DOHH2 (cell line): ENCODE measurements around the gene HOXA13.
A peak's percentile ranks its signal among the peaks of the same experiment; 100 is the strongest.

Experiments
- H3F3A ChIP-seq: fragments of 200-600 bp; sonication (generic), shearing (Covaris generic); 2 replicates; pipeline ENCODE4 v1.6.0; 2016; ENCODE audit warnings: antibody characterized with exemption, mild to moderate bottlenecking; ENCODE audit not compliant: control insufficient read depth, insufficient read depth
- H3K27ac ChIP-seq: fragments of 200-600 bp; sonication (generic); 2 replicates; pipeline ENCODE4 v1.5.1; 2014; ENCODE audit warnings: low read depth, mild to moderate bottlenecking, low read length, moderate library complexity
- H3K27me3 ChIP-seq: fragments of 200-600 bp; sonication (generic); 2 replicates; pipeline ENCODE4 v1.6.1; 2014; ENCODE audit warnings: mild to moderate bottlenecking, low read length, mixed read lengths; ENCODE audit not compliant: control insufficient read depth
- H3K36me3 ChIP-seq: fragments of 200-600 bp; sonication (generic); 2 replicates; pipeline ENCODE4 v1.6.1; 2014; ENCODE audit warnings: mild to moderate bottlenecking, low read length, moderate library complexity, mixed read lengths; ENCODE audit not compliant: control insufficient read depth
- H3K4me1 ChIP-seq: fragments of 200-600 bp; sonication (generic); 2 replicates; pipeline ENCODE4 v1.6.1; 2014; ENCODE audit warnings: mild to moderate bottlenecking, low read length, mixed read lengths; ENCODE audit not compliant: control insufficient read depth
- H3K4me2 ChIP-seq: fragments of 200-600 bp; sonication (generic); 2 replicates; pipeline ENCODE4 v1.6.0; 2014; ENCODE audit warnings: mild to moderate bottlenecking, low read length, moderate library complexity
- H3K4me3 ChIP-seq: fragments of 200-600 bp; sonication (generic); 2 replicates; pipeline ENCODE4 v1.5.1; 2014; ENCODE audit warnings: mild to moderate bottlenecking, low read length, mixed read lengths
- H3K79me2 ChIP-seq: fragments of 200-600 bp; sonication (generic); 2 replicates; pipeline ENCODE4 v1.6.1; 2014; ENCODE audit warnings: mild to moderate bottlenecking, low read length, mixed read lengths; ENCODE audit not compliant: control insufficient read depth
- H3K9me2 ChIP-seq: fragments of 200-600 bp; sonication (generic); replicated peaks from 2 replicates; pipeline ENCODE4 v1.6.1; 2014; ENCODE audit warnings: mild to moderate bottlenecking, low read length, mixed read lengths; ENCODE audit not compliant: control insufficient read depth
- H3K9me3 ChIP-seq: fragments of 200-600 bp; sonication (generic); 2 replicates; pipeline ENCODE4 v1.6.1; 2014; ENCODE audit warnings: antibody characterized with exemption, low read length, mixed read lengths; ENCODE audit not compliant: control insufficient read depth, insufficient read depth
- H4K20me1 ChIP-seq: fragments of 200-600 bp; sonication (generic); 2 replicates; pipeline ENCODE4 v1.6.0; 2014; ENCODE audit warnings: low read depth, mild to moderate bottlenecking, antibody characterized with exemption, low read length, moderate library complexity; ENCODE audit not compliant: control insufficient read depth, insufficient read depth
- CTCF ChIP-seq: fragments of 200-600 bp; sonication (generic); IDR thresholded peaks from one replicate; pipeline ENCODE4 v1.5.1; 2014; ENCODE audit warnings: antibody characterized with exemption, mild to moderate bottlenecking, low read depth, low read length; ENCODE audit not compliant: poor library complexity, severe bottlenecking
- EZH2phosphoT487 ChIP-seq: fragments of 200-600 bp; sonication (generic); IDR thresholded peaks from 2 replicates; pipeline ENCODE4 v1.6.1; 2017; ENCODE audit warnings: borderline replicate concordance, mild to moderate bottlenecking, antibody characterized with exemption, low read length, moderate library complexity, mixed read lengths

The HOXA13 gene

DNA sequence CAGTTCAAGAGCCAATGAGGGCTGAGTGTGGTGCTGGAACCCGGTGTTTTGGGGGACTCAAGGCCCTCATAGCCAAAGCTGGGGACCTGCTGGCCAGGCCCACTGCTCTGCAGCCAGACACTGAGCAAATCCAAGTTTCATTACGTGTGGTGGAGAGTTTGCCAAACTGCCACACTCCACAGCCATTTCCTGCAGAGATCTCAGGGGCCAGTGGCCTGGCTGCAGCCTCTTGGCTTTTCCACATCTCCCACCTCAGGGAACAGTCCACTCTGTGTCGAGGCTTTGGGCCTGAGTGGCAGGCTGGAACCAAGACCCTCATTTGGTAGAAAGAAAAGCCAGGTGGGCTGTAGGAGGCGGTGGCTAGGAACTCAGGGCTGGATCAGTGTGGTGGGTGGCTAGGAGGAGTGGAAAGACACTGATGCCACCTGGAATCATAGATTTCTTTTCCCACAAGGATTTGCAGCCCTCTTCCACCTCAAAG lies 18.1 kb downstream of the HOXA13 start:
- Histone ChIP-seq H3K27ac (no peak overlapping the region), H3K4me2 (no peak overlapping the region), H3K79me2 (no peaks in the 10 kb centered on the region), H3K4me1 (peaks cover 25% of the 10 kb centered on the region), H4K20me1 (no peaks in the 10 kb centered on the region), H3F3A (no peaks in the 10 kb centered on the region; the same call in 1 of the 2 replicates), H3K4me3 (no peak overlapping the region), H3K27me3 (peaks cover 65% of the 10 kb centered on the region), H3K36me3 (no peaks in the 10 kb centered on the region), H3K9me3 (no peaks in the 10 kb centered on the region), H3K9me2 (no peaks in the 10 kb centered on the region)
- TF ChIP-seq EZH2phosphoT487 (no peak), CTCF (no peak)

DNA sequence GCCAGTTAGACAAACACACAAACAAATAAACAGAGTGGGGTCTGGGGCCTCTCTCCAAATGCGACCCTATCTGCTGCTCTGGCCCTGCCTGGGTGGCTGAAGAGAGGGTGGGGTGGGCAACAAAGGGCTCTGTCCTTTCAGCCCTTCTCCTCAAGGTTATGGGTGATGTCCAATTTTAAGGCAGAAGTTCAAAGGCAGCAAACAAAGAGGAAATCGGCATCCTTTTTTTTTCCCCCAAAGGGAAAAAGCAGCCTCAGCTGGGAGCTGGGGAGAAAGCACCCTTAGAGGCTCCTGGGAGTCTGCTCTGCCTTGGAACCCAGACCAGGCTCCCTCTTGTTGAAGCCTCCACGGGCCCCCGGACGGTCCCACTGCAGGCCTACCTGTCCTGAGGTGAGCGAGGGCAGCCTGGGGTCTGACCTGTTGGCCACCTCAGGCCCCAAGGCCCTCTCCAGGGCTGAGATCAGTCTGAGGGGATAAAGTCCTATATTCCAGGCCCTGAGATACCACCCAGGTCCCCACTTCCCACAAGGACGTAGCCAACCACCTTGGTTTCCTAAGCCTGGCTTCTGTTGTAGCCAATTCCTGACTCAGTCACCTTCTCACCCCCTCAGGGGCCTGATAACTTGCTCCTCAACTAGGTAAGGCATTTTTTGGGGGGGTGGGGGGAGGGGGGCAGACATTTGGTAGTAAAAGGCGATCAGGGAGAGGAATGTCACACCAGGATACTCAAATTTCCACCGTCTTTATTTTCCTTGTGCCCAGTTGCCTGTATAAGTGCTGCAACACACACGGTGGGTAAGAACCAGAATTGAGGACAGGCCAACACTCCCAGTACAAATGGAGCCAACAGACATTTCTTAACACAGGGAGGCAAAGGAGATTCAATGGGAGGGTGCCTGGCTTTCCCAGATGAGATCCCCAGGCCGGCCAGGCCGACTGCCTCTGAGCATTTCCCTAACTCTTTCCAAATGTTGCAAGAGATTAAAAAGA lies 19.2 kb downstream of the HOXA13 start:
- no peaks in the 10 kb centered on the region for H3K9me2 ChIP-seq
- H3K27me3 ChIP-seq: peaks cover 54% of the 10 kb centered on the region

GRCh38 chr7:27179503-27180430 lies 20.1 kb downstream of the HOXA13 start:
- H3K27me3 ChIP-seq: peaks cover 49% of the 10 kb centered on the region
- H3K4me3 ChIP-seq: peak overlapping the region; percentile 31
- H3K36me3 ChIP-seq: no peaks in the 10 kb centered on the region
- peak overlapping the region; percentile 48 for H3K4me2 ChIP-seq
- H3K4me1 ChIP-seq: peaks cover 23% of the 10 kb centered on the region
- TF ChIP-seq EZH2phosphoT487 (no peak), CTCF (peak; percentile 99)
- H3K9me3 ChIP-seq: no peaks in the 10 kb centered on the region
- no peak overlapping the region for H3K27ac ChIP-seq
- no peaks in the 10 kb centered on the region for H4K20me1 ChIP-seq
- H3K9me2 ChIP-seq: no peaks in the 10 kb centered on the region
- H3K79me2 ChIP-seq: no peaks in the 10 kb centered on the region
- H3F3A ChIP-seq: no peaks in the 10 kb centered on the region

More for the DNA sequence above, 19.2 kb downstream of the HOXA13 start:
- no peaks in the 10 kb centered on the region for H3K36me3 ChIP-seq
- H3K4me3 ChIP-seq: no peak overlapping the region
- H3K4me2 ChIP-seq: peak overlapping the region; percentile 48; the same call in 1 of the 2 replicates
- no peaks in the 10 kb centered on the region for H3K9me3 ChIP-seq
- no peaks in the 10 kb centered on the region for H4K20me1 ChIP-seq
- H3K27ac ChIP-seq: no peak overlapping the region
- no peaks in the 10 kb centered on the region for H3F3A ChIP-seq
- no peaks in the 10 kb centered on the region for H3K79me2 ChIP-seq
- H3K4me1 ChIP-seq: peaks cover 25% of the 10 kb centered on the region
- TF ChIP-seq EZH2phosphoT487 (no peak), CTCF (no peak)
